Right atrium auricular region (tissue), 2 donors: ENCODE results near the gene RSRC1. TPM values are rescaled to one million over a fixed set of nuclear protein-coding genes. Genes with fewer than 3 reads are reported as not detected.

Source experiments
- DNase-seq: peaks from one replicate; pipeline ENCODE4 v3.0.0-alpha.2; 2019; ENCODE audit warnings: low spot score
- H3K27ac ChIP-seq, 2 donors: fragments of 200-600 bp; sonication (generic); 1 replicate in 1 of 2; 2 replicates in 1 of 2; pipeline ENCODE4 v1.5.1; 2016 to 2019
- H3K27me3 ChIP-seq, 2 donors: fragments of 200-600 bp; sonication (generic); one replicate each; pipeline versions ENCODE4 v1.5.1 to v1.6.0; 2017 to 2019
- H3K36me3 ChIP-seq: fragments of 200-600 bp; sonication (generic); one replicate; pipeline ENCODE4 v1.5.1; 2016
- H3K4me1 ChIP-seq, 2 donors: fragments of 200-600 bp; sonication (generic); one replicate each; pipeline versions ENCODE4 v1.5.1 to v1.6.0; 2017 to 2019
- H3K4me3 ChIP-seq, 2 donors: fragments of 200-600 bp; sonication (generic); 1 replicate in 1 of 2; 2 replicates in 1 of 2; pipeline ENCODE4 v1.5.1; 2017 to 2019; ENCODE audit warnings: mild to moderate bottlenecking in 1 of 2, moderate library complexity in 1 of 2
- H3K9me3 ChIP-seq, 2 donors: fragments of 200-600 bp; sonication (generic); one replicate each; pipeline ENCODE4 v1.5.1; 2019
- total RNA-seq, 2 donors: library from RNA; depleted of rRNA; stranded (reverse); fragments of >200 nt; gene quantifications; one replicate each; pipeline ENCODE4 v1.1.0, GENCODE V29; 2016
- TF ChIP-seq, protein P1 (sequence below), 2 donors: fragments of 200-600 bp; sonication (generic); IDR thresholded peaks; one replicate each; pipeline ENCODE4 v1.5.1; 2019; ENCODE audit warnings: antibody characterized with exemption in 2 of 2

The RSRC1 gene
- total RNA-seq, 2 donors from 2014 or later: 24.8 to 42.5 TPM

- TF ChIP-seq, protein P1, sequence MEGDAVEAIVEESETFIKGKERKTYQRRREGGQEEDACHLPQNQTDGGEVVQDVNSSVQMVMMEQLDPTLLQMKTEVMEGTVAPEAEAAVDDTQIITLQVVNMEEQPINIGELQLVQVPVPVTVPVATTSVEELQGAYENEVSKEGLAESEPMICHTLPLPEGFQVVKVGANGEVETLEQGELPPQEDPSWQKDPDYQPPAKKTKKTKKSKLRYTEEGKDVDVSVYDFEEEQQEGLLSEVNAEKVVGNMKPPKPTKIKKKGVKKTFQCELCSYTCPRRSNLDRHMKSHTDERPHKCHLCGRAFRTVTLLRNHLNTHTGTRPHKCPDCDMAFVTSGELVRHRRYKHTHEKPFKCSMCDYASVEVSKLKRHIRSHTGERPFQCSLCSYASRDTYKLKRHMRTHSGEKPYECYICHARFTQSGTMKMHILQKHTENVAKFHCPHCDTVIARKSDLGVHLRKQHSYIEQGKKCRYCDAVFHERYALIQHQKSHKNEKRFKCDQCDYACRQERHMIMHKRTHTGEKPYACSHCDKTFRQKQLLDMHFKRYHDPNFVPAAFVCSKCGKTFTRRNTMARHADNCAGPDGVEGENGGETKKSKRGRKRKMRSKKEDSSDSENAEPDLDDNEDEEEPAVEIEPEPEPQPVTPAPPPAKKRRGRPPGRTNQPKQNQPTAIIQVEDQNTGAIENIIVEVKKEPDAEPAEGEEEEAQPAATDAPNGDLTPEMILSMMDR (IDR thresholded peaks at IDR 0.05): no peak
- DNase-seq: no peak
- peak overlapping the region; percentile 34 to 53 for H3K4me3 ChIP-seq
- H3K36me3 ChIP-seq: no peaks in the 10 kb centered on the region
- H3K27ac ChIP-seq: peak overlapping the region; percentile 44 to 74
- H3K4me1 ChIP-seq: peaks cover 0 to 51% of the 10 kb centered on the region in 2 donors
- no peaks in the 10 kb centered on the region for H3K9me3 ChIP-seq
- peaks cover 45 to 65% of the 10 kb centered on the region in 2 donors for H3K27me3 ChIP-seq
These were observed 4.1 kb upstream of the RSRC1 start for GRCh38 chr3:158105710-158106253.

DNA sequence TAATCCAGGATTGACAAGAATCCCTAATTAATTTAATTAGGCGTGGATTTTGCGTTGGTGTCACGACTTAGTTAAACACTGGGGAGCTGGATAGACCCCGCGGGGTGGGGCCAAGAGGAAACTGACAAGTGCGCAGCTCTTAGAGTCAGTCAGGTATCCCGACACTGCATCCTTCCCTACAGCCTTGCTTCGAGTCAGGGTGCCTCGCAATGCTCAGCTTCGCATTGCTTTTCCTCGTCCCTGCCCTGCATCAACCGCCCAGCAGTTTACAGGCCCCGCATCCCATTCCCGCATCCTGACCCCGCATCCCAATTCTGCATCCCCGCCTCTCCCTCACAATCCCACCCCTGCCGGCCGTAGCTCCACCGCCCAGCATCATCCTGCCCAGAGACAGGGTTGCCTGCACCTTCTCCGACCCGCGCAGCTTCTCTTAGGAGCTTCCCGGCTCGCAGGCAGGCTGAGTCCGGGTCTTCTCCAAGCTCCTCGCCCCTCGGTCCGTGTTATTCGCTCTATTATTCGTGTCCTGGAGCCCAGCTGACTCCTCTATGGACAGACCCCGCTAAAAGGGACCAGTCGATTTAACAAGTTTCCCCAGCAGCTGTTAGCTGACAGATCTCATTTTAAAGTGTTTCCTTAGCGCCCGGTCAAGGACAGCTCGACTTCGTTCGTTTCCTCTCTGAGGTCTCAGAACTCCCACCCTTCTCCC lies 3.0 kb upstream of the RSRC1 start:
- Histone ChIP-seq H3K9me3 (no peaks in the 10 kb centered on the region), H3K4me3 (peak overlapping the region; percentile 34 to 53), H3K36me3 (no peaks in the 10 kb centered on the region), H3K4me1 (peaks cover 0 to 57% of the 10 kb centered on the region in 2 donors), H3K27me3 (peaks cover 44 to 56% of the 10 kb centered on the region in 2 donors), H3K27ac (peak overlapping the region; percentile 1 to 53)
- TF ChIP-seq, protein P1 (IDR thresholded peaks at IDR 0.05): no peak
- no peak for DNase-seq

DNA sequence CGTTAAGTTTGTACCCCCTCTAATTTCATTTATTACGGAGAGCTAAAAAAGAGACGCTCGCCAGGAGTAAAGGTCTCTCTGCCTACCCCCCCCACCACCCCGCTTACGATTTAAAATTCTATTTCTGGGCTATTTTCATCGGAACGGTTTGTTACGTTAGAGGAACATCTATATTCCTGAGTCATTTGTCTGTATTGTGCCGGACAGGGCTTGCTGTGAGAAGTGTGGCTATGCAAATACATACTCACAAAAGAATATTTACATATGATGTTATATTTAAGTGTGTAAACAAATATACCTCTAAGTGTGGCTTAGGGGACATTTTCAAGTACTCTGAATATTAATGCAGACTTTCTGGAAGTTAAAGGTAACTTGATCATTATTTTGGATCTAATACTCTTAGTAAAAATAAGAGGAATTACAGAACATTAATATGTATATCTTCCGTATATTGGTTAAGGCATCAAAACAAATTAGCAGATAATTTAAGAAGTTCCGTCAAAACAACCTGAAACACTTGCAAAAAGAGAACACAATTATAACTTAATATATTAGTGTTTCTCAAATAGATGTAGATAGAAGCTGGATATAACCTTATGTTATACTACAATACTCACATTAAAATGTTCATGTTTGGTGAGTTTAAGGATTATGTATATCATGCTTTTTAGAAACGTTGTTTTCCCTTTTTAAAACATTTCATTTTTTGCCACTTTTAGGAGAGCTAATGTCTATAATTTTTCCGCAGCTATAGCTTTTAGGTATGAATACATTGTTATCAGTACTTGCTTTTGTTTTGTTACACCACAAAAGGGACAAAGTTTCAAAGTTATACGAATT lies 2.1 kb upstream of the RSRC1 start:
- Histone ChIP-seq H3K36me3 (no peaks in the 10 kb centered on the region), H3K4me1 (peaks cover 0 to 54% of the 10 kb centered on the region in 2 donors), H3K27me3 (peaks cover 42 to 49% of the 10 kb centered on the region in 2 donors), H3K27ac (peak overlapping the region in 1 of 2 donors; percentile 53), H3K9me3 (no peaks in the 10 kb centered on the region), H3K4me3 (peak overlapping the region in 1 of 2 donors; percentile 53)
- TF ChIP-seq, protein P1 (IDR thresholded peaks at IDR 0.05): no peak
- no peak for DNase-seq

- Histone ChIP-seq H3K27ac (no peak overlapping the region), H3K36me3 (no peaks in the 10 kb centered on the region), H3K9me3 (no peaks in the 10 kb centered on the region), H3K27me3 (peaks cover 36 to 42% of the 10 kb centered on the region in 2 donors), H3K4me1 (peaks cover 0 to 47% of the 10 kb centered on the region in 2 donors), H3K4me3 (no peak overlapping the region)
- TF ChIP-seq, protein P1 (IDR thresholded peaks at IDR 0.05): no peak
- DNase-seq: no peak
These were observed 1.4 kb upstream of the RSRC1 start for GRCh38 chr3:158108445-158108985.

DNA sequence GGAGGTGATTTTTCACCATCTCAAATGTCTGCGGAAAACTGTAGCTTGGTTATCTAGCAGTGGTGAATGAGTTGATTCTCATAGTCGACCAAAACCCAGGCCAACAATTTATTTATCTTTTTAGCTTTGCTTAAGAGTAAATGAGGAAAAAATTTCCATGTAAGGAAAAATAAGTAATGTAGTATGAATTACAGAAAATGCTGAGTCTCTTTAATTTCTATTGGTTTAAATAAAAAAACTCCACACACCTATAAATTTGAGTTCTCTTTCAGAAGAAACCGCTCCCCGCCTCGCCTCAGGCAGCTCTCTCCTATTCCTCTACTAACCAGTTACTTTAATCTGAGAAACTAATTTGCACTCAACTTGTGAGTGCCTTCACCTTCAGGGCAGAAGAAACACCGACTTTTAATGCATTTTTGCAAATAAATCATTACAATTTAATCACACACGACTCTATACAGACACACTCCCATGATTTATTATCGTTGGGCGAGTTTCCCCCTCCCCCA lies 540 bp upstream of the RSRC1 start:
- Histone ChIP-seq H3K4me1 (peaks cover 0 to 40% of the 10 kb centered on the region in 2 donors), H3K9me3 (no peaks in the 10 kb centered on the region), H3K27ac (peak overlapping the region; percentile 81 to 83), H3K36me3 (no peaks in the 10 kb centered on the region), H3K27me3 (peaks cover 29 to 36% of the 10 kb centered on the region in 2 donors), H3K4me3 (peak overlapping the region; percentile 75 to 88)
- no peak for DNase-seq
- TF ChIP-seq, protein P1 (IDR thresholded peaks at IDR 0.05): no peak
